HCT116 (cell line): ENCODE data around the gene SDCCAG8. TPM values are rescaled to one million over a fixed set of nuclear protein-coding genes. Genes with fewer than 3 reads are reported as not detected.

ENCODE experiments used
- ATAC-seq: fragments of 200-7000 bp; cut with Tn5 transposase; 2 replicates; pipeline ENCODE4 v1.9.1; 2020; ENCODE audit warnings: mild to moderate bottlenecking, moderate library complexity
- BruUV-seq: library from RNA; stranded (reverse); fragments of 400-500 nt; replicated peaks from 2 replicates; lab custom pipeline; 2021; lab: Mats Ljungman, UMichigan
- CTCF ChIA-PET: fragments of 300-600 bp; sonication (Branson Sonifier 250); formaldehyde crosslinking; loops from one replicate; lab custom pipeline; 2021; ENCODE audit warnings: antibody characterized with exemption; lab: Charles Lee
- POLR2A ChIA-PET: fragments of 300-600, 350-600 bp; sonication (Branson Sonifier 250); formaldehyde crosslinking; loops from one replicate; lab custom pipeline; 2021; ENCODE audit warnings: antibody characterized with exemption; lab: Charles Lee
- RAD21 ChIA-PET, 2 experiments: fragments of 300-600 bp; sonication (Branson Sonifier 250); formaldehyde crosslinking; loops; one replicate each; lab custom pipeline; 2023; ENCODE audit warnings: low total read pairs in 2 of 2; ENCODE audit not compliant: uncharacterized antibody in 2 of 2, unreplicated experiment in 2 of 2, low non-redundant PET in 1 of 2; lab: Charles Lee
- DNase-seq: peaks from one replicate; pipeline ENCODE4 v3.0.0-alpha.2; 2010; ENCODE audit warnings: low read depth, low spot score
- H2AFZ ChIP-seq: fragments of 200-600 bp; shearing (Covaris generic), sonication (generic); 2 replicates; pipeline ENCODE4 v1.6.1; 2017; ENCODE audit warnings: low read depth, mixed run types, mixed read lengths, antibody characterized with exemption, low read length; ENCODE audit not compliant: poor library complexity, severe bottlenecking
- H3K27ac ChIP-seq: 2 replicates; pipeline ENCODE4 v1.5.1; 2012; ENCODE audit warnings: low read depth, low read length
- H3K27me3 ChIP-seq: fragments of 200-600 bp; sonication (generic); 2 replicates; pipeline ENCODE4 v1.6.1; 2016; ENCODE audit warnings: mixed run types, low read length, mixed read lengths; ENCODE audit not compliant: insufficient read depth
- H3K36me3 ChIP-seq, 2 experiments: fragments of 200-500 bp in 1 of 2; fragments of 200-600 bp in 1 of 2; sonication (Bioruptor generic) in 1 of 2; sonication (generic) in 1 of 2; 2 replicates each; pipeline versions ENCODE4 v1.5.1 to v1.6.1; 2014 to 2016; ENCODE audit warnings: low read length in 2 of 2, inconsistent platforms in 1 of 2, mixed read lengths in 1 of 2, mixed run types in 1 of 2; ENCODE audit not compliant: insufficient read depth in 2 of 2, control insufficient read depth in 1 of 2
- H3K4me1 ChIP-seq, 2 experiments: fragments of 200-600 bp in 1 of 2; sonication (generic) in 1 of 2; 2 replicates each; pipeline versions ENCODE4 v1.5.1 to v1.6.1; 2012 to 2017; ENCODE audit warnings: low read length in 2 of 2, inconsistent platforms in 1 of 2, mild to moderate bottlenecking in 1 of 2, mixed read lengths in 1 of 2, mixed run types in 1 of 2, moderate library complexity in 1 of 2; ENCODE audit not compliant: insufficient read depth in 2 of 2, control insufficient read depth in 1 of 2
- H3K4me2 ChIP-seq: fragments of 200-600 bp; sonication (generic); 2 replicates; pipeline ENCODE4 v1.6.1; 2017; ENCODE audit warnings: mixed run types, low read length, mixed read lengths
- H3K4me3 ChIP-seq, 2 experiments: fragments of 200-600 bp in 1 of 2; sonication (generic) in 1 of 2; replicated peaks in 1 of 2; 2 replicates each; pipeline ENCODE4 v1.5.1; 2011 to 2016; ENCODE audit warnings: low read length in 2 of 2, control low read depth in 1 of 2, low read depth in 1 of 2, mild to moderate bottlenecking in 1 of 2, mixed read lengths in 1 of 2, mixed run types in 1 of 2
- H3K79me2 ChIP-seq: fragments of 200-600 bp; sonication (generic); 2 replicates; pipeline ENCODE4 v1.6.1; 2017; ENCODE audit warnings: mild to moderate bottlenecking, mixed run types, low read length, moderate library complexity, mixed read lengths; ENCODE audit not compliant: insufficient read depth
- H3K9ac ChIP-seq: fragments of 200-600 bp; sonication (generic); 2 replicates; pipeline ENCODE4 v1.6.1; 2016; ENCODE audit warnings: low read length, mixed read lengths
- H3K9me2 ChIP-seq: fragments of 200-600 bp; sonication (generic), shearing (Covaris generic); 2 replicates; pipeline ENCODE4 v1.6.1; 2017; ENCODE audit warnings: mixed run types, mild to moderate bottlenecking, moderate library complexity; ENCODE audit not compliant: insufficient read depth
- H3K9me3 ChIP-seq, 2 experiments: fragments of 200-500 bp in 1 of 2; fragments of 200-600 bp in 1 of 2; sonication (Bioruptor generic) in 1 of 2; sonication (generic) in 1 of 2; 2 replicates each; pipeline ENCODE4 v1.6.1; 2014 to 2017; ENCODE audit warnings: low read length in 2 of 2, mixed read lengths in 2 of 2, inconsistent platforms in 1 of 2, low read depth in 1 of 2, mild to moderate bottlenecking in 1 of 2, mixed run types in 1 of 2, moderate library complexity in 1 of 2; ENCODE audit not compliant: control insufficient read depth in 1 of 2, insufficient read depth in 1 of 2
- H4K20me1 ChIP-seq: fragments of 200-600 bp; sonication (generic), shearing (Covaris generic); 2 replicates; pipeline ENCODE4 v1.6.1; 2017; ENCODE audit warnings: mixed run types, mild to moderate bottlenecking, moderate library complexity; ENCODE audit not compliant: insufficient read depth
- CBX3 ChIP-seq: IDR thresholded peaks from 2 replicates; pipeline ENCODE4 v1.6.1; 2012; ENCODE audit warnings: low read depth
- CEBPB ChIP-seq: IDR thresholded peaks from 2 replicates; pipeline ENCODE4 v1.6.1; 2012; ENCODE audit warnings: low read depth
- CTCF ChIP-seq, 3 experiments: fragments of 200-600 bp in 1 of 3; sonication (generic) in 1 of 3; IDR thresholded peaks in 2 of 3; conservative IDR thresholded peaks in 1 of 3; 2 replicates each; pipeline ENCODE4 v1.5.1; 2012 to 2017; ENCODE audit warnings: low read depth in 2 of 3, low read length in 2 of 3, antibody characterized with exemption in 1 of 3, borderline replicate concordance in 1 of 3, control low read depth in 1 of 3, mild to moderate bottlenecking in 1 of 3, mixed read lengths in 1 of 3, mixed run types in 1 of 3, moderate library complexity in 1 of 3; ENCODE audit not compliant: insufficient read depth in 1 of 3
- EZH2phosphoT487 ChIP-seq: fragments of 200-600 bp; IDR thresholded peaks from 2 replicates; pipeline ENCODE4 v1.6.1; 2018; ENCODE audit warnings: antibody characterized with exemption, borderline replicate concordance
- FOSL1 ChIP-seq: IDR thresholded peaks from 2 replicates; pipeline ENCODE4 v1.6.1; 2012; ENCODE audit warnings: low read depth
- POLR2AphosphoS5 ChIP-seq: IDR thresholded peaks from 2 replicates; pipeline ENCODE4 v1.6.1; 2011; ENCODE audit warnings: mild to moderate bottlenecking, low read depth, low read length, moderate library complexity
- REST ChIP-seq: IDR thresholded peaks from 2 replicates; pipeline ENCODE4 v1.6.1; 2012; ENCODE audit warnings: low read depth
- SIN3A ChIP-seq: IDR thresholded peaks from 2 replicates; pipeline ENCODE4 v1.6.1; 2012; ENCODE audit warnings: low read depth
- SP1 ChIP-seq: IDR thresholded peaks from 2 replicates; pipeline ENCODE4 v1.6.1; 2012; ENCODE audit warnings: low read depth
- SRF ChIP-seq: IDR thresholded peaks from 2 replicates; pipeline ENCODE4 v1.6.1; 2012; ENCODE audit warnings: low read depth
- TCF7L2 ChIP-seq: IDR thresholded peaks from 2 replicates; pipeline ENCODE4 v1.7.0; 2011; ENCODE audit warnings: borderline replicate concordance, inconsistent platforms; ENCODE audit not compliant: insufficient read depth, insufficient read length; ENCODE audit errors: extremely low read depth
- YY1 ChIP-seq: IDR thresholded peaks from 2 replicates; pipeline ENCODE4 v1.6.1; 2011; ENCODE audit warnings: low read length, low read depth, moderate library complexity, mild to moderate bottlenecking; ENCODE audit not compliant: insufficient replicate concordance; ENCODE audit errors: extremely low read depth
- ZNF274 ChIP-seq: fragments of 200-500 bp; sonication (Bioruptor generic); IDR thresholded peaks from 2 replicates; pipeline ENCODE4 v1.6.1; 2014; ENCODE audit warnings: mild to moderate bottlenecking, low read depth, low read length, inconsistent platforms
- intact Hi-C: fragments of 100-400 bp; cut with micrococcal nuclease; formaldehyde crosslinking; loops from 2 replicates; pipeline ENCODE4 v1.10.0; 2022
- total RNA-seq: library from RNA; stranded (reverse); gene quantifications from one replicate; pipeline ENCODE4 v1.2.1, GENCODE V29; 2021; ENCODE audit not compliant: unreplicated experiment
- TF ChIP-seq, protein P1 (sequence below): IDR thresholded peaks from 2 replicates; pipeline ENCODE4 v1.6.1; 2012

The SDCCAG8 gene
- total RNA-seq, 1 experiment from 2014 or later = 38.2 TPM

- TF ChIP-seq FOSL1 (no peak), EZH2phosphoT487 (no peak), REST (no peak), SRF (no peak)
- TF ChIP-seq, all 23 proteins: peak for 0
Measured at GRCh38 chr1:243510928-243511327, 255.1 kb downstream of the SDCCAG8 start (continued).

DNA sequence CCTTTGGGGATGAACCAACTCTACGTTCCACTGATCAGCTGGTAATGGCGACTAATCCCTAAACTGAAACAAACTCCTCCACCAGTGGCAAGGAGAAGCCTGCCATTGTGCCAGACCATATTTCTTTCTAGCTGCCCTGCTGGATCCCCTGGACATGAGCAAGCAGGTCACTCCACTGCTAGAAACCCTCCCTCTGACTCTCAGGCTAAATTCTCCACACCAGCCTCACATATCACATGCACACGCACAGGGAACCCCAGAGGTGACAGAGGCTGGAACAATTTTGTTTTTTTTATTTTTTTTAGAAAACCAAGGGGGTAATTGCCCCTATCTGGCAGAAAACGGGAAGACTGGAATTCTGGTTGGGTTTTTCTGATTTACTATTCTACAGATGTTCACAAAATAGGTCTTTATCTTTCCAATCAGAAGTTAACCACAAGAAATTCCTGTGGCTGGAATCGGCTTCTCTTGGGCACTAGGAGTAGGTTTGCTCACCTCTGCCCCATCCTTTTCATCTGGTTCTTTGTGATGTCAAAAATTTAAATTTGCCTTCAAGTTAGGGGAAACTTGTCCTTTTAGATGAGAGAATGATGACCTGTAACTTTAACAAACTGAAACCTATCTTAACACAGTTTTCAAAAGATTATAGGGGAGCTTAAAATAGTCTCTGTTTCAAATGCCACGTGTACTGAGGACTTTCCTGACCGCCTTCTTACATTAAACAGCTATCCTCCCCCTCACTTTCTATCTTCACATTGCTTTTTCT, 258.1 kb downstream of the SDCCAG8 start:
- H3K9ac ChIP-seq = no peak overlapping the region
- H3K27me3 ChIP-seq = peaks cover 5% of the 10 kb centered on the region; the same call in 1 of the 2 replicates
- no peaks in the 10 kb centered on the region for H3K4me1 ChIP-seq
- RAD21 ChIA-PET = no interaction called here
- no peak overlapping the region for H2AFZ ChIP-seq
- CTCF ChIA-PET = no interaction called here
- H3K9me2 ChIP-seq = no peaks in the 10 kb centered on the region
- H3K36me3 ChIP-seq = no peaks in the 10 kb centered on the region
- no peaks in the 10 kb centered on the region for H3K79me2 ChIP-seq
- H3K9me3 ChIP-seq = no peaks in the 10 kb centered on the region
- H3K4me3 ChIP-seq = no peak overlapping the region
- intact Hi-C loops = no loop called here
- ATAC-seq (0 out of 2 replicates have a peak, but pooled peaks have one; percentile 42), DNase-seq (no peak)
- H3K27ac ChIP-seq = no peak overlapping the region
- POLR2A ChIA-PET = no interaction called here
- H4K20me1 ChIP-seq = no peaks in the 10 kb centered on the region
- no TSS peak for BruUV-seq
- H3K4me2 ChIP-seq = no peak overlapping the region
- TF ChIP-seq POLR2AphosphoS5 (no peak), CBX3 (no peak), REST (no peak), YY1 (no peak), SP1 (no peak), SIN3A (no peak), EZH2phosphoT487 (no peak), CEBPB (no peak), SRF (no peak), ZNF274 (no peak), TCF7L2 (no peak), CTCF (IDR thresholded peaks at IDR 0.05 in 2 of 3, conservative IDR thresholded peaks at IDR 0.05 in 1 of 3; ENCODE audit: borderline replicate concordance in 1 of 3, insufficient read depth in 1 of 3, low read depth in 2 of 3, low read length in 2 of 3) (no peak)
- TF ChIP-seq, protein P1, sequence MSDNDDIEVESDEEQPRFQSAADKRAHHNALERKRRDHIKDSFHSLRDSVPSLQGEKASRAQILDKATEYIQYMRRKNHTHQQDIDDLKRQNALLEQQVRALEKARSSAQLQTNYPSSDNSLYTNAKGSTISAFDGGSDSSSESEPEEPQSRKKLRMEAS = no peak
